Activated naive CD4-positive, alpha-beta T cell treated with anti-CD3 and anti-CD28 coated beads, Interleukin-2, amount 50 U/mL, for 16 hours (primary cell): ENCODE data around the gene PRKD1.

Source experiments
- DNase-seq: peaks from one replicate; pipeline ENCODE4 v3.0.0-alpha.2; 2020

Gene PRKD1

GRCh38 chr14:29927376-29928116 lies at the start of gene PRKD1:
Gene PRKD1 (minus strand): TSS chr14:29927847.
- no peak for DNase-seq

GRCh38 chr14:29971101-29971500 lies 43.5 kb upstream of the PRKD1 start:
- DNase-seq = no peak

GRCh38 chr14:29955087-29955486 lies 27.4 kb upstream of the PRKD1 start:
- no peak for DNase-seq

GRCh38 chr14:29953501-29953900 lies 25.9 kb upstream of the PRKD1 start:
- DNase-seq = no peak

GRCh38 chr14:29944091-29944490 lies 16.4 kb upstream of the PRKD1 start:
- DNase-seq = no peak

- no peak for DNase-seq
Observed at GRCh38 chr14:29941401-29941800, 13.8 kb upstream of the PRKD1 start.

- DNase-seq = no peak
Observed at GRCh38 chr14:29940482-29940881, 12.8 kb upstream of the PRKD1 start.

GRCh38 chr14:29937116-29937515 lies 9.5 kb upstream of the PRKD1 start:
- DNase-seq = no peak

GRCh38 chr14:29930283-29930682 lies 2.6 kb upstream of the PRKD1 start:
- no peak for DNase-seq

GRCh38 chr14:29928117-29928640 lies 532 bp upstream of the PRKD1 start:
- DNase-seq = no peak

GRCh38 chr14:29926701-29927375 lies 809 bp downstream of the PRKD1 start:
- no peak for DNase-seq

- DNase-seq = no peak
Observed at GRCh38 chr14:29926228-29926627, 1.4 kb downstream of the PRKD1 start.

GRCh38 chr14:29925736-29926135 lies 1.9 kb downstream of the PRKD1 start:
- DNase-seq = no peak

- DNase-seq = no peak
Observed at GRCh38 chr14:29925101-29925722, 2.4 kb downstream of the PRKD1 start.

GRCh38 chr14:29919845-29920244 lies 7.8 kb downstream of the PRKD1 start:
- DNase-seq = no peak

- no peak for DNase-seq
Observed at GRCh38 chr14:29918981-29919380, 8.7 kb downstream of the PRKD1 start.

GRCh38 chr14:29913566-29913965 lies 14.1 kb downstream of the PRKD1 start:
- no peak for DNase-seq

- no peak for DNase-seq
Observed at GRCh38 chr14:29911810-29912209, 15.8 kb downstream of the PRKD1 start.

- no peak for DNase-seq
Observed at GRCh38 chr14:29908652-29909577, 18.7 kb downstream of the PRKD1 start.

- DNase-seq = no peak
Observed at GRCh38 chr14:29906256-29906870, 21.3 kb downstream of the PRKD1 start.

GRCh38 chr14:29905543-29905942 lies 22.1 kb downstream of the PRKD1 start:
- no peak for DNase-seq
